ENCODE results near the gene NELFE. TPM values are rescaled to one million over a fixed set of nuclear protein-coding genes. Genes with fewer than 3 reads are reported as not detected.
"Not testable (repeated sequence)": the region's sequence is repeated elsewhere in the genome, so short reads cannot be mapped to it uniquely, and the experiment has no call there.

The NELFE gene
- total RNA-seq, 4 donors from 2014 or later: 83.2 to 114 (median 106) TPM

GRCh38 chr6:31977816-31978431 is 19.2 kb upstream of the NELFE start:
- Histone ChIP-seq H3K36me3 (no peaks in the 10 kb centered on the region), H3K4me3 (replicated peaks in 1 of 3) (no peak overlapping the region), H3K9me3 (no peaks in the 10 kb centered on the region), H3K4me1 (peaks cover 7 to 8% of the 10 kb centered on the region in 2 donors), H3K27ac (no peak overlapping the region), H3K27me3 (no peaks in the 10 kb centered on the region)
- no peak for DNase-seq
- intact Hi-C loops (cut with DNase I): no loop called here
- TF ChIP-seq POLR2A (IDR thresholded peaks at IDR 0.05) (no peak), CTCF (IDR thresholded peaks at IDR 0.05) (no peak)
- 93 to 95% methylated on average over 12 of the region's 12 CpGs for WGBS, 2 donors

- H3K27me3 ChIP-seq; H3K9me3 ChIP-seq; H3K36me3 ChIP-seq; H3K27ac ChIP-seq; DNase-seq; H3K4me3 ChIP-seq (replicated peaks in 1 of 3); intact Hi-C loops (cut with DNase I): not testable (repeated sequence)
- WGBS, 2 donors: 98 to 100% methylated on average over 1 to 7 of the region's 30 CpGs
- H3K4me1 ChIP-seq: peaks cover 11 to 12% of the 10 kb centered on the region in 2 donors
Observed at GRCh38 chr6:31976065-31976464, 17.3 kb upstream of the NELFE start.

GRCh38 chr6:31972709-31973350 is 14.1 kb upstream of the NELFE start:
- H3K4me3 ChIP-seq (replicated peaks in 1 of 3): peak overlapping the region; percentile 38 to 91 (median 87)
- H3K4me1 ChIP-seq: peaks cover 12 to 18% of the 10 kb centered on the region in 2 donors
- no peak for DNase-seq
- 13 to 14% methylated on average over 11 of the region's 19 CpGs for WGBS, 2 donors
- TF ChIP-seq CTCF (IDR thresholded peaks at IDR 0.05) (no peak), POLR2A (IDR thresholded peaks at IDR 0.05) (no peak)
- no peaks in the 10 kb centered on the region for H3K27me3 ChIP-seq
- peaks cover 22 to 23% of the 10 kb centered on the region in 2 donors for H3K36me3 ChIP-seq
- intact Hi-C loops (cut with DNase I): no loop called here
- no peaks in the 10 kb centered on the region for H3K9me3 ChIP-seq
- H3K27ac ChIP-seq: peak overlapping the region; percentile 93 to 97 (median 97)

GRCh38 chr6:31971993-31972708 is 13.4 kb upstream of the NELFE start, which contains the start of gene DXO:
TSS of gene DXO (minus strand) at chr6:31972138. CDS start at chr6:31971675, 463 bp downstream.
- intact Hi-C loops (cut with DNase I): no loop called here
- peak within 1 kb of the TSS; percentile 38 to 91 (median 87) for H3K4me3 ChIP-seq (replicated peaks in 1 of 3)
- TF ChIP-seq POLR2A (IDR thresholded peaks at IDR 0.05): peak in 1 of 2 donors; percentile 65
- TF ChIP-seq CTCF (IDR thresholded peaks at IDR 0.05): no peak
- peak within 1 kb of the TSS; percentile 93 to 97 (median 97) for H3K27ac ChIP-seq
- peak; percentile 97 for DNase-seq
- no peaks in the 10 kb centered on the region for H3K27me3 ChIP-seq
- H3K4me1 ChIP-seq: peaks cover 12 to 18% of the 10 kb centered on the region in 2 donors
- H3K9me3 ChIP-seq: no peaks in the 10 kb centered on the region
- WGBS, 2 donors: 0 to 1% methylated on average over 11 to 34 of the region's 62 CpGs
- H3K36me3 ChIP-seq: peaks cover 27 to 29% of the 10 kb centered on the region in 2 donors

GRCh38 chr6:31971279-31971992 is 12.7 kb upstream of the NELFE start:
- WGBS, 2 donors: 27 to 33% methylated on average over 28 to 29 of the region's 29 CpGs
- Histone ChIP-seq H3K36me3 (peaks cover 35 to 36% of the 10 kb centered on the region in 2 donors), H3K4me3 (replicated peaks in 1 of 3) (peak overlapping the region; percentile 38 to 91 (median 87))

More at GRCh38 chr6:31971279-31971992, 12.7 kb upstream of the NELFE start:
- peaks cover 12 to 18% of the 10 kb centered on the region in 2 donors for H3K4me1 ChIP-seq
- no peaks in the 10 kb centered on the region for H3K27me3 ChIP-seq
- TF ChIP-seq POLR2A (IDR thresholded peaks at IDR 0.05) (no peak), CTCF (IDR thresholded peaks at IDR 0.05) (no peak)
- H3K27ac ChIP-seq: peak overlapping the region; percentile 93 to 97 (median 97)
- intact Hi-C loops (cut with DNase I): no loop called here
- H3K9me3 ChIP-seq: no peaks in the 10 kb centered on the region
- peak in 1 of 2 donors; percentile 3 for DNase-seq
